ENCODE results near the gene ZDHHC4.

DNA sequence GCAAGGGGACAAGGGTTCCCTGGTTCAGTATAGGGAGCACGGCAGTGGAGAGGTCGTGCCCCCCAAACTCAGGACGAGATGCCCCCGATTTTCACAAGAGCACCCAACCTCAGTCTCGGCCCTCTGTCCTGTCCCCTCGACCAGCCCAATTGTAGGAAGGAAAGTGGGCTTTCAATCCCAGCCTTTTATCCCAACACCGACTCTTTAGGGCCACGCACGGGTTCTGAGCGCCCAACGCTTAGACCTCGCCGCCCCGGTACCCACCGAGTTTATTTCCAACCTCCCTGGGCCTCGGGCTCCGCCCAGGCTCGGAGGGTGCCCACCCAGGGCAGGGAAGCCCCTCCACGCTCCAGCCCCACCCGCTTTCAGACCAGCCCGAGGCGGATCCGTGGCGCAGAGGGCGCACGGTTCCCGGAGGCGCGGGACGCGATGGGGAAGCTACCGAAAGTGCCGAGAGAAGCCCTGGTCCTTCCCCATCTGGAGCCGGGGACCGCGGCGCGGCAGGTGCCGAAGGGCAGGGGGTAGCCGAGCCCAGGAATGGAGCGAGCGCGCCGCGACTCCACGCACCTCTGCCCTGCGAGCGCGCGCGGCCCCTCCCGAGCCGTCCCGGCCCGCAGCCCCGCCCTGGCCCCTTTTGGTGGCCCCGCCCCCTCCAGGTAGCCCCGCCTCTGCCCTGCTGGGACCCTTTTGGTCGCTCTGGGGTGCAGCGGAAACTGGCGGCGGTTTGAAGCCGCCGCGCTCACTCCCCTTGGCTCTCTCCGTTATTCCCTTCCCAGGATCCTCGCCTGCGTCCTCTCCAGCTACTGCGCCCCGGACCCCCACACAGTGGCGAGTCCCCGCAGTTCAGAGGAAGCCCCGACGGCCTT lies 46.4 kb upstream of the ZDHHC4 start:
- TF ChIP-seq, protein P1, sequence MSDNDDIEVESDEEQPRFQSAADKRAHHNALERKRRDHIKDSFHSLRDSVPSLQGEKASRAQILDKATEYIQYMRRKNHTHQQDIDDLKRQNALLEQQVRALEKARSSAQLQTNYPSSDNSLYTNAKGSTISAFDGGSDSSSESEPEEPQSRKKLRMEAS (IDR thresholded peaks at IDR 0.05) = no peak
- TF ChIP-seq CBX2 (IDR thresholded peaks at IDR 0.05; ENCODE audit: borderline replicate concordance, low read depth) = no peak
- TF ChIP-seq, protein P2, sequence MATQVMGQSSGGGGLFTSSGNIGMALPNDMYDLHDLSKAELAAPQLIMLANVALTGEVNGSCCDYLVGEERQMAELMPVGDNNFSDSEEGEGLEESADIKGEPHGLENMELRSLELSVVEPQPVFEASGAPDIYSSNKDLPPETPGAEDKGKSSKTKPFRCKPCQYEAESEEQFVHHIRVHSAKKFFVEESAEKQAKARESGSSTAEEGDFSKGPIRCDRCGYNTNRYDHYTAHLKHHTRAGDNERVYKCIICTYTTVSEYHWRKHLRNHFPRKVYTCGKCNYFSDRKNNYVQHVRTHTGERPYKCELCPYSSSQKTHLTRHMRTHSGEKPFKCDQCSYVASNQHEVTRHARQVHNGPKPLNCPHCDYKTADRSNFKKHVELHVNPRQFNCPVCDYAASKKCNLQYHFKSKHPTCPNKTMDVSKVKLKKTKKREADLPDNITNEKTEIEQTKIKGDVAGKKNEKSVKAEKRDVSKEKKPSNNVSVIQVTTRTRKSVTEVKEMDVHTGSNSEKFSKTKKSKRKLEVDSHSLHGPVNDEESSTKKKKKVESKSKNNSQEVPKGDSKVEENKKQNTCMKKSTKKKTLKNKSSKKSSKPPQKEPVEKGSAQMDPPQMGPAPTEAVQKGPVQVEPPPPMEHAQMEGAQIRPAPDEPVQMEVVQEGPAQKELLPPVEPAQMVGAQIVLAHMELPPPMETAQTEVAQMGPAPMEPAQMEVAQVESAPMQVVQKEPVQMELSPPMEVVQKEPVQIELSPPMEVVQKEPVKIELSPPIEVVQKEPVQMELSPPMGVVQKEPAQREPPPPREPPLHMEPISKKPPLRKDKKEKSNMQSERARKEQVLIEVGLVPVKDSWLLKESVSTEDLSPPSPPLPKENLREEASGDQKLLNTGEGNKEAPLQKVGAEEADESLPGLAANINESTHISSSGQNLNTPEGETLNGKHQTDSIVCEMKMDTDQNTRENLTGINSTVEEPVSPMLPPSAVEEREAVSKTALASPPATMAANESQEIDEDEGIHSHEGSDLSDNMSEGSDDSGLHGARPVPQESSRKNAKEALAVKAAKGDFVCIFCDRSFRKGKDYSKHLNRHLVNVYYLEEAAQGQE (IDR thresholded peaks at IDR 0.05) = no peak
- TF ChIP-seq, protein P3, sequence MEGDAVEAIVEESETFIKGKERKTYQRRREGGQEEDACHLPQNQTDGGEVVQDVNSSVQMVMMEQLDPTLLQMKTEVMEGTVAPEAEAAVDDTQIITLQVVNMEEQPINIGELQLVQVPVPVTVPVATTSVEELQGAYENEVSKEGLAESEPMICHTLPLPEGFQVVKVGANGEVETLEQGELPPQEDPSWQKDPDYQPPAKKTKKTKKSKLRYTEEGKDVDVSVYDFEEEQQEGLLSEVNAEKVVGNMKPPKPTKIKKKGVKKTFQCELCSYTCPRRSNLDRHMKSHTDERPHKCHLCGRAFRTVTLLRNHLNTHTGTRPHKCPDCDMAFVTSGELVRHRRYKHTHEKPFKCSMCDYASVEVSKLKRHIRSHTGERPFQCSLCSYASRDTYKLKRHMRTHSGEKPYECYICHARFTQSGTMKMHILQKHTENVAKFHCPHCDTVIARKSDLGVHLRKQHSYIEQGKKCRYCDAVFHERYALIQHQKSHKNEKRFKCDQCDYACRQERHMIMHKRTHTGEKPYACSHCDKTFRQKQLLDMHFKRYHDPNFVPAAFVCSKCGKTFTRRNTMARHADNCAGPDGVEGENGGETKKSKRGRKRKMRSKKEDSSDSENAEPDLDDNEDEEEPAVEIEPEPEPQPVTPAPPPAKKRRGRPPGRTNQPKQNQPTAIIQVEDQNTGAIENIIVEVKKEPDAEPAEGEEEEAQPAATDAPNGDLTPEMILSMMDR (IDR thresholded peaks at IDR 0.05) = no peak
- TF ChIP-seq CEBPB (IDR thresholded peaks at IDR 0.05) = no peak
- TF ChIP-seq NR3C1 (IDR thresholded peaks at IDR 0.05) = no peak
- no peak for TF ChIP-seq ZFP36 (IDR thresholded peaks at IDR 0.05; ENCODE audit: borderline replicate concordance, partially characterized antibody)
- TF ChIP-seq FOSB (CRISPR knock-in tag; IDR thresholded peaks at IDR 0.05) = no peak
- TF ChIP-seq BHLHE40 (IDR thresholded peaks at IDR 0.05; ENCODE audit: low read depth, low read length) = no peak
- no peak for TF ChIP-seq PHF8 (IDR thresholded peaks at IDR 0.05; ENCODE audit: borderline replicate concordance, low read depth)
- no peak for TF ChIP-seq MAFK (IDR thresholded peaks at IDR 0.05; ENCODE audit: partially characterized antibody)
- TF ChIP-seq POLR2A (IDR thresholded peaks at IDR 0.05; ENCODE audit: low read length) = no peak
- TF ChIP-seq, protein P4, sequence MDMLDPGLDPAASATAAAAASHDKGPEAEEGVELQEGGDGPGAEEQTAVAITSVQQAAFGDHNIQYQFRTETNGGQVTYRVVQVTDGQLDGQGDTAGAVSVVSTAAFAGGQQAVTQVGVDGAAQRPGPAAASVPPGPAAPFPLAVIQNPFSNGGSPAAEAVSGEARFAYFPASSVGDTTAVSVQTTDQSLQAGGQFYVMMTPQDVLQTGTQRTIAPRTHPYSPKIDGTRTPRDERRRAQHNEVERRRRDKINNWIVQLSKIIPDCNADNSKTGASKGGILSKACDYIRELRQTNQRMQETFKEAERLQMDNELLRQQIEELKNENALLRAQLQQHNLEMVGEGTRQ (IDR thresholded peaks at IDR 0.05) = no peak
- no peak for TF ChIP-seq MAZ (IDR thresholded peaks at IDR 0.05; ENCODE audit: borderline replicate concordance, low read depth, low read length)

Measured in A549 (cell line).